Dermis blood vessel endothelial cell (primary cell): ENCODE data around the gene APLF. TPM values are rescaled to one million over a fixed set of nuclear protein-coding genes. Genes with fewer than 3 reads are reported as not detected.
"Not testable (repeated sequence)": the region's sequence is repeated elsewhere in the genome, so short reads cannot be mapped to it uniquely, and the experiment has no call there.

ENCODE experiments used
- DNase-seq: peaks from one replicate; pipeline ENCODE4 v3.0.0; 2010
- total RNA-seq: library from RNA; depleted of rRNA; stranded (reverse); fragments of >200 nt; gene quantifications from 2 replicates; pipeline ENCODE4 v1.2.3, GENCODE V29; 2014

Gene APLF
- total RNA-seq, 1 donor from 2014 or later: 8.8 TPM

- no peak for DNase-seq
Observed at GRCh38 chr2:68590702-68591101, 123.3 kb downstream of the APLF start.

GRCh38 chr2:68591225-68591624 is 123.8 kb downstream of the APLF start:
- no peak for DNase-seq

GRCh38 chr2:68594041-68594440 is 126.7 kb downstream of the APLF start:
- no peak for DNase-seq

- peak; percentile 66 for DNase-seq
Observed at GRCh38 chr2:68594674-68595492, 127.5 kb downstream of the APLF start.

- not testable (repeated sequence) for DNase-seq
Observed at GRCh38 chr2:68595493-68595785, 128.1 kb downstream of the APLF start.

- DNase-seq: not testable (repeated sequence)
Observed at GRCh38 chr2:68600495-68600894, 133.1 kb downstream of the APLF start.

GRCh38 chr2:68603059-68603458 is 135.7 kb downstream of the APLF start:
- no peak for DNase-seq

GRCh38 chr2:68604077-68604476 is 136.7 kb downstream of the APLF start:
- DNase-seq: no peak

- DNase-seq: no peak
Observed at GRCh38 chr2:68605939-68606338, 138.6 kb downstream of the APLF start.

- DNase-seq: no peak
Observed at GRCh38 chr2:68606759-68607158, 139.4 kb downstream of the APLF start.

- no peak for DNase-seq
Observed at GRCh38 chr2:68607837-68608236, 140.5 kb downstream of the APLF start.

- no peak for DNase-seq
Observed at GRCh38 chr2:68612765-68613519, 145.6 kb downstream of the APLF start.

- no peak for DNase-seq
Observed at GRCh38 chr2:68620772-68621171, 153.4 kb downstream of the APLF start.

- DNase-seq: no peak
Observed at GRCh38 chr2:68623820-68624219, 156.4 kb downstream of the APLF start.

GRCh38 chr2:68627615-68628014 is 160.2 kb downstream of the APLF start:
- DNase-seq: no peak

Other genes starting within 250 kb of the APLF start
- 19.4 and 46.8 TPM in 2 replicates for gene PPP3R1, start 215.1 kb upstream of the APLF start, total RNA-seq
- gene CNRIP1, start 147.6 kb upstream of the APLF start, total RNA-seq: 45.3 and 52.3 TPM in 2 replicates
- 0.17 TPM in 1 of 2 replicates, not detected in the other for gene PLEK, start 102.3 kb upstream of the APLF start, total RNA-seq
- gene FBXO48, start 291 bp upstream of the APLF start, total RNA-seq: 0.34 and 0.42 TPM in 2 replicates
- under 0.01 TPM in 1 of 2 replicates, not detected in the other for gene PROKR1, start 176.0 kb downstream of the APLF start, total RNA-seq